Activated naive CD8-positive, alpha-beta T cell treated with anti-CD3 and anti-CD28 coated beads, Interleukin-2, amount 50 U/mL, for 16 hours (primary cell): ENCODE results near the gene ATP8B1.
"Not testable (repeated sequence)": the region's sequence is repeated elsewhere in the genome, so short reads cannot be mapped to it uniquely, and the experiment has no call there.

Experiments
- DNase-seq: peaks from one replicate; pipeline ENCODE4 v3.0.0-alpha.2; 2020; ENCODE audit warnings: low read depth, low spot score

ATP8B1 gene

DNA sequence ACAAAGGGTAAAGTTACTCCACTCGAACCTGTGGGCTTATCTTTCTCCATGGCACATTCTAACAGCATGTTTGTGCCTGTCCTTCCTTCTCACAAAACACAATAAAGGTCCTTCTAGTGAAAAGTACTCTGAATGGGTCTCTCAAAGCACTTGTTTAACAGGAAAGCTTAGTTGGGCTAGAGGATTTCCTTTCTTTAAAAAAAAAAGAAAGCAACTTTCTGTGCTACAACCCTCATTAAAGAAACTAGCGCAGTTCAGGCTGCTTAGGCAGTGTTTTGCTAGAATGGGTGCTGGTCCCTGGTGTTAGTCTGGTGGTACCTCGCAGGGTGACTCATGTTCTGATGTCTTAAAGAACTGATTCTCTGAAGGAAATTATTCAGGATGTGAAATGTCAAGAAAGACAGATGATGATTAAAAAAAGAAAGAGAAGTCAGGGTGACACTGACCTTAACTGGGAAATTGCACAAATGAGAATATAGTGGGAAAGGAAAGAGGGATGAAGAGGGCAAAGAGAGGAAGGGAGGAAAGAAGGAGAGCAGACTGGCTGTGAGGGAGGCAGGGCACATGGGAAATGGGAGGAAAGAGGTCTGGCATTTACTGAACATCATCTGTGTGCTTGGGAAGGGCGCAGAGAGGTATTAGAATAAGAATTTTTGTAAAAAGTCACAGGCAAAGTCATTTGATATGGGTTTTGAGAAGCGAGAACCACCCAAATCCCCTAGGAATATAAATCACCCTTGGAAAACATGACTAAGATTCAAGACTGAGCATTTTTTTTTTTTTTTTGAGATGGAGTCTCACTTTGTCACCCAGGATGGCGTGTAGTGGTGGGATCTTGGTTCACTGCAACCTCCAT is 74.9 kb downstream of the ATP8B1 start:
- DNase-seq: no peak

DNA sequence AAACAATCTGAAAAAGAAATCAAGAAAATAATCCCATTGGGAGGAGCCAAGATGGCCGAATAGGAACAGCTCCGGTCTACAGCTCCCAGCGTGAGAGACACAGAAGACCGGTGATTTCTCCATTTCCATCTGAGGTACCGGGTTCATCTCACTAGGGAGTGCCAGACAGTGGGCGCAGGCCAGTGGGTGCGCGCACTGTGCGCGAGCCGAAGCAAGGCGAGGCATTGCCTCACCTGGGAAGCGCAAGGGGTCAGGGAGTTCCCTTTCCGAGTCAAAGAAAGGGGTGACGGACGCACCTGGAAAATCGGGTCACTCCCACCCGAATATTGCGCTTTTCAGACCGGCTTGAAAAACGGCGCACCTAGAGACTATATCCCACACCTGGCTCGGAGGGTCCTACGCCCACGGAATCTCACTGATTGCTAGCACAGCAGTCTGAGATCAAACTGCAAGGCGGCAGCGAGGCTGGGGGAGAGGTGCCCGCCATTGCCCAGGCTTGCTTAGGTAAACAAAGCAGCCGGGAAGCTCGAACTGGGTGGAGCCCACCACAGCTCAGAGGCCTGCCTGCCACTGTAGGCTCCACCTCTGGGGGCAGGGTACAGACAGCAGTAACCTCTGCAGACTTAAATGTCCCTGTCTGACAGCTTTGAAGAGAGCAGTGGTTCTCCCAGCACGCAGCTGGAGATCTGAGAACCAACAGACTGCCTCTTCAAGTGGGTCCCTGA is 83.7 kb downstream of the ATP8B1 start:
- not testable (repeated sequence) for DNase-seq

DNA sequence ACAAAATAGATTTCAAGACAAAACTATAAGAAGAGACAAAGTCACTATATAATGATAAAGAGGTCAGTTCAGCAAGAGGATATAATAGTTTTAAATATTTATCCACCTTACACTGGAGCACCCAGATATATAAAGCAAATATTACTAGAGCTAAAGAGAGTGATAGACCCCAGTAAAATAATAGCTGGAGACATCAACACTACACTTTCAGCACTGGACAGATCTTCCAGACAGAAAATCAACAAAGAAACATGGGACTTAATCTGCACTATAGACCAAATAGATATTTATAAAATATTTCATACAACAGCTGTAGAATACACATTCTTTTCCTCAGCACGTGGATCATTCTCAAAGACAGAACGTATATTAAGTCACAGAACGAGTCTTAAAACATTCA is 86.6 kb downstream of the ATP8B1 start:
- no peak for DNase-seq

DNA sequence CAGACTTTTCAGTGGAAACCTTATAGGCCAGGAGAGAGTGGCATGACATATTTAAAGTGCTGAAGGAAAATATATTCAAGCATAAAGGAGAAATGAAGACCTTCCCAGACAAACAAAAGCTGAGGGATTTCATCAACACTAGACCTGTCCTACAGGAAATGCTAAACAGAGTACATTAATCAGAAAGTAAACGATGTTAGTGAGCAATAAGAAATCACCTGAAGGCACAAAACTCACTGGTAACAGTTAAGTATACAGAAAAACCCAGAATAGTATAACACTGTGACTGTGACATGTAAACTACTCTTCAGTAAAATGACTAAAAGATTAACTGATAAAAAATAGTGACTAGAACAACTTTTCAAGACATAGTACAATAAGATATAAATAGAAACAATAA is 87.4 kb downstream of the ATP8B1 start:
- no peak for DNase-seq

DNA sequence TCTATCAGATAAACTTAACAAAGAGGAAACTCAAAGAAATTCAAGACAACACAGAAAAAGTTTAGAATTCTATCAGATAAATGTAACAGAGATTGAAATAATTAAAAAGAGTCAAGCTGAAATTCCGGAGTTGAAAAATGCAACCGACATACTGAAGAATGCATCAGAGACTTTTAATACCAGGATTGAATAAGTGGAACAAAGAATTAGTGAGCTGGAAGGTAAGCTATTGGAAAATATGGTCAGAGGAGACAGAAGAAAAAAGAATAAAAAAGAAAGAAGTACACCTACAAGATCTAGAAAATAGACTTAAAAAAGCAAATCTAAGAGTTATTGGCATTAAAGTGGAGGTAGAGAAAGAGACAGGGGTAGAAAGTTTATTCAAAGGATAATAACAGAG is 88.0 kb downstream of the ATP8B1 start:
- no peak for DNase-seq

DNA sequence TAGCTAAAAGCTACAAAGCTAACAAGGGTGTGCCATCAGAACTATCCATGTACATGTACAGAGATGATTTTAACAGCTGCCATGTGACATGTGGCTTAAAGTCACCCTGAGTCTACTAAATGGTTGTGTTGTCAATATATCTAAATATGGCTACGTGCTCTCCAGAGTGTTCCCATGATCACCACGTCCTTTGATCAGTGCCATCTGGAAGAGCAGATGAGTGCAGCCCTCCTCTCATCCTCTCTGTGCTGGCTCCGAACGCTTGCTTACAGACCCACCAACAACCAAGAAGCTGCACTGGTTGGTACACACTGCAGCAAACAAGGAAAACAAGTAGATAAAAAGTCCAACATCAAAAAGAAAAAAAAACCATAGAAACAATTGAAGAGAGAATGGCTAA is 92.9 kb downstream of the ATP8B1 start:
- no peak for DNase-seq

DNA sequence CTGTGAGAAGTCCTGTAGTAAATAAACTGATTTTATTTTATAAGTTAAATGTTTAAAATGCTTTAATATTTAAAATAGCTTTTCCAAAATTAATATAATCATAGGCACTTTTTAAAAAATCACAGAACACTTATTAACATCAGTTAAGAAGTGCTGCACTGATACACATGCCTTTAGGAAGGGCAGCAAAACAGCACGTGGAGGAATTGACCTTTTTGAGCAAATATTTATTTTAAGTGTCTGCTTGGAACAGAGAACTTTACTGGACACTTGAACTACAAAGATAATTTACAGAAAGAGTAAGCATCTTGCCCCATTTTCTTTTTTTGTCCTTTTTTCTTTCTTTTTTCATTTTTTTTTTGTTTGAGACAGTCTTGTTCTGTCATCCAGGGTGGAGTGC is 93.8 kb downstream of the ATP8B1 start:
- no peak for DNase-seq

DNA sequence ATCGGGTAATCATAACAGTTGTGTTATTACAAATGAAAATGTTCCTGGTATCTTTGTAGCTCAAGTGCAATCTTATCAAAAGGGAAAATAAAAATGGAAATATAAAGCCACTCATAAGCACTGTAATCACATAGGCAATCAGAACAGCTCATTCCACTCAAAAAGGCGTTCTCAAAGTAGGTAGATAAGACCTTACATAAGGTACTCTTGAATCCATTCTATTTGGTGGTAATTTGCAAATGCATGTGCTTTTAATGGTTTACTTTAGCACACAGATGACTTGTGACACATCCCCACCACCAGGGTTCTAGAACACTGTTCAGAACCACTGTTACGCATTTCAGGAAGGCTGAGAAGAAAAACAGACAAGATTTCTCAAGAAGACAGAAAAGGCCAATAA is 94.8 kb downstream of the ATP8B1 start:
- no peak for DNase-seq

DNA sequence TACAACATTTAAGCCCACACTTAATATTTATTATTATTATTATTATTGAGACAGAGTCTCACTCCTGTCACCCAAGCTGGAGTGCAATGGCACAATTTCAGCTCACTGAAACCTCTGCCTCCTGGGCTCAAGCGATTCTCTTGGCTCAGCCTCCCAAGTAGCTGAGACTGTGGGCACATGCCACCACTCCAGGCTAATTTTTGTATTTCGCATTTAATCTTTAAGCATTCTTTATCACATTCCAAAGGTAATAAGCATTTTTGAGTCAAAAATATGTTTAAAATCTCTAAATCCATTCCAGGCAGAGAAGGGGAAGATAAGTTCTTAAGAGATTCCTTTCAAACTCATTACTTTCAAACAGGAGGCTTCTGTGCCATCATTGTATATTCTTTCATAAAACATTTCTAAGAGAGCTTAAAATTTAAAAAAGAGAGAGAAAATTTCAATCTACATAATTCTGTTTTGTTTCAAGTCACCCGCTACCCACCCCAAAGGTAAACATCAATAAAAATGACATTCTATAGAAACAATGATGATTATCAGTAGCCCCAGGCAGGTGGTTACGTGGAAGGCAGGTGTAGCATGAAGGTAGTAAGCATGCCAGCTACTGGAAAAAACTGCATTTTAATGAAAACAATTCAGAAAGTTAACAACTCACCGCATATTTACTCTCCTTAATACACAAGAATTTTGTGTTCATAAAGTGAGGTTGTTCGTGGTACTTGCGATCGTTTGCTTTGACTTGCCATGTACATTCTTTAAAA is 97.1 kb downstream of the ATP8B1 start:
- no peak for DNase-seq

DNA sequence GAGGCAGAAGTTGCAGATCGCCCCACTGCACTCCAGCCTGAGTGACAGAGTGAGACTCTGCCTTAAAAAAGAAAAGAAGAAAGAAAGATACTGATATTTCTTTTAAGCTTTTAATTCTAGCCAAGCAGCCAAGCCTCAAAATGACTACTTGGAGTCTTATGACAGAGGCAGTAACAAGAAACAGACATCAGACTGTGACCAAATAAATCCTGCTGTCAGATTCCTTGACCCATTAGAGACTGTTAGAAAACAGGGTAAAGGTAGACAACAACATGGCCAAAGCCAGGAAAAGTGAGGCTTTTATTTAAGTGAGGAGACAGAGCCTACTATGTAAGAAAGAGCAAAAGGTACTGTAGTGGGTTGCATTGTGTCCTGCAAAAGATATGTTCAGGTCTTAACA is 98.1 kb downstream of the ATP8B1 start:
- no peak for DNase-seq

DNA sequence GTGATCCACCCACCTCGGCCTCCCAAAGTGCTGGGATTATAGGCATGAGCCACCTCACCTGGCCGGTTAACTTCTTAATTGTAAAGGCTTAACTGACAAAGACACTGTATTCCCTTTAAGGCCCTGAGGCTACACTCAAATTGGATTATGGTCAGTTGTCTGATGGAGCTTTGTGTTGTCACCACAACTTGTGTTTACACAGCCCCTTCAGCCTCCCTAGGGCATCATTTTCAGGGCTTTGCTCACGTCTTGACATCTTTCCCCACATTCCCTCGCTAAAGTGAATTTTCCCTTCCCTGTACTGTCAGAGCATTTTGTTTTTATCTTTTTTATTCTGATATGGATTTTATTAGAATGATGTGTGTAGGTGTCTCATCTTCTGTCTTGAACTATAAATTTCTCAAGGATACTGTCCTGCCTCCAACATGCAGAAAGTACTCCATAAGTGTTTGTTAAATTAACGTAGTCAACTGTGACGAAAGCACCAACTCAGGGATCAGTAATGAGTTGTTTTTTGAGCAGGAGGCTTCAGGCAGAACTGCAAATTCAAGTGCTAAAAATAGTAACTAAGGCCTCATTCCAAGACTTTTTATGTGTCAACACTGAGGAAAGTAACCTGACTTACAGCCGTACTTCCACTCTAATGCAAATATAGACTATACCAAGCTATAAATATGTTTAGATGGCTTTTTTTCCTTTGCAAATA is 104.4 kb downstream of the ATP8B1 start:
- no peak for DNase-seq

DNA sequence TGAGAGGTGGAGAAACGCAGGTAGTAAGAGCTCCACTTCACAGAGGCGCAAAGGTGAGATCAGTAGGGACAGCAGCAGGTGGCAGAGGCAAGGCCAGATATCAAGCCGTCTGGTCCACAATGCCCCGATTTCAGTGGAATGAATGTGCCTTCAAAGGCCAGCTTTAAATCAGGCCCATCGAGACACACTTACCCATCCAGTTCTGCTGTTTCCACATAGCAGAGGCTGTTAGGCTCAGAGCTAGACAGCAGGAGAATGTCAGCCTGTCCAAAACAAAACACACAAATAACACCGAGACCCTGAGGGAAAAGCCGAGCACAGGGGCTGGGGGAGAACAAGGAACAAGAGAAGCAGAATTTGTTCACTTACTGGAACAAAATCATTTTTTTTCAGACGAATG is 105.7 kb downstream of the ATP8B1 start:
- DNase-seq: no peak

DNA sequence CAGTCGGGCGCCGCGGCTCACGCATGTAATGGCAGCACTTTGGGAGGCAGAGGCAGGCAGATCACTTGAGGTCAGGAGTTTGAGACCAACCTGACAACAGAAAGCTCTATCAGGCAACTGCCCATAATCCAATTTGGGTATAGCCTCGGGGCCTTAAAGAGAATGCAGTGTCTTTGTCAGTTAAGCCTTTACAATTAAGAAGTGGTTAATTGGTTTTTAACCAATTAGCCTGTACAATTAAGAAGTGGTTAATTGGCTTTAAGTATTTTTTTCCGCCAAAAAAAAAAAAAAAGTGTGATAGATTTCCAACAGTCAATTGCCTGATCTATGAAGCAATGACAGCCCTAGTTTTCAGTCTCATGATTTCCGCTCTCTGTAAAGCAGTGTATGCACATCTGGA is 106.8 kb downstream of the ATP8B1 start:
- DNase-seq: no peak

DNA sequence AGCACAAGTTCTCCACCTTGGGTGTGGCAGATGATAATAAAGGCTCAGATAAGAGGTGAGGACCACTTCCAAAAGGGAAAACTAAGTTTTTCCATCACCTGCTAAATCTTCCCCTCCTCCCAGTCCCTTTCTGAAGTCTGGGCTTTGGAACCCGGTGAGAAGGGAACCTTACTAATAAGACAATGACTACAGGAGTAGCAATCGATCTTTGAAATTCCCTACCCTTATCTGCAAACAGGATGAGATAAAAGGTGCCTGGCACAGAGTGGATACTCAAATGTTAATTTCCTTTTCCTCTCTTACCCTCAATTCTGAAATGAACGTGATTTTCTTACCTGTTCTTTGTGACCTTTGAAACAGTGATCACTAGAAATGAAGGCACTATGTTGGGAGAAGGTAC is 111.8 kb downstream of the ATP8B1 start:
- no peak for DNase-seq

DNA sequence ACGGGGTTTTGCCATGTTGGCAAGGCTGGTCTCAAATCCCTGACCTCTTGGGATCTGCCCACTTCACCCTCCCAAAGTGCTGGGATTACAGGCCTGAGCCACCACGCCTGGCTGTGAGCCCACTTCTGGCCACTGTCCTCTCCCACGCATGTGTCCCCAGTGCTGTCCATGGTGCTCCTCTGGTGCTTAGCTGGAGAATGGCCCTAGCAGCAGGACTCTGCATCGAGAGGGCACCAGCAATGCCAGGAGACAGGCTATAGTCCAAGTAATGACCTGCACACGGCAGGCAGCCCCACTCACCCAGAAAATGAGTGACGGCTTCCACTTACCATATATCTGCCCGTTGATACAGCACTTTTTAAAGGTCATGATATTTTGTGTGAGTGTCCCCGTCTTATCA is 115.1 kb downstream of the ATP8B1 start:
- DNase-seq: no peak

DNA sequence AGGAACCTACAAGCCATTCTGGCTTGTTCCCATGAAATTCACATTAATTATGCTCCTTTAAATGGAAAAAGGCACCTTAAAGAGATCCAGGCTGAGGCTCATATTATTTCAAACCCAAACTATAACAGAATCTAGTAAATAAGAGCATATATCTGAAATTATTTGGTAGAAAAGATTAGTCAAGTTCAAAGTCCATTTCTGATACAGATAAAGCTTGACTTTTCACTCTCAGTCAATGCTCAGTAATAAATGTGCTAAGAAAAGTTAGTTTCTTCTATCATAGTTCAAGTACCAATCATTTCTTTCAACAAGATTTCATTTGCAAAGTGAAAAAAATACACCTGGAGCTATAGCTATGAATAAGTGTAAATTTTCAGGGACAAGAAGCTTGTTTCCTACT is 119.6 kb downstream of the ATP8B1 start:
- DNase-seq: no peak

DNA sequence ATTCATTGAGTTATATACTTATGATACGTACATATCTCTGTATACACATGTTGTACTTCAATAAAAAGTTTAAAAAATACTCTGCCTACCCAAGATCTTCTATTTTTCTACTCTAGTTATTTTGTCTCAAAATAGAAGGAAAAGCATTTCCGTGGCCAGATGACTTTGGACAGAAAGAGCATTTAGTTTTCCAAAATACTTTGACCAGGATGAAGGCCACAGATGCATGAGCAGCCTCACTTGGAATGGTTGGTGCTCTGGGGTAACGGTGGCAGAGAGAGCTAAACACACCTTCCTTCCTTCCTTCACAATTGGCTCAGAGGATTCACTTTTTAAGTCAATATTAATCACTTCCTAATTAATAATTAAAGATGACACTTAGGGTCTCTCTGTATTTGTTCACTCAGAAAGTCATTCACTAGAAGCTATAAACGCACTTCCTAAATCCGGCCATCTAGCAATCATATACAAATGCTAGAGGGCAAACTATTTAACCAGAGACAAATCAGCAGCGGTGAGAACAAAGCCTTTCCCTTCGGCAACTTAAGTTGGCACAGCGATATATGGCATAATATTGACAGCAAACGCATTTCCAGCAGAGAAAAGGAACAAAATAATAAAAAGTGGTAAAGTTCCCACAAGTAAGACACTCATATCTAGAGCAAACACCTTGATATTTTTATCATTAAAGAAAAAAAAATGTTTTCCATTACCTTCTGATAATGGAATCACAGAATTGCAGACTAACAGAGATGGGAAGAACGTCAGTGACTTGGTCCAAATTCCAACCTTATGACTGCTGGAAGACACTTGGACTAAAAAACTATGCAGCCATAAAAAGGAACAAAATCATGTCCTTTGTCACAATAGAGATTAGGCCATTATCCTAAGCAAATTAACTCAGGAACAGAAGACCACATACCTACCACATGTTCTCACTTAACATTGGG is 125.6 kb downstream of the ATP8B1 start:
- DNase-seq: no peak

DNA sequence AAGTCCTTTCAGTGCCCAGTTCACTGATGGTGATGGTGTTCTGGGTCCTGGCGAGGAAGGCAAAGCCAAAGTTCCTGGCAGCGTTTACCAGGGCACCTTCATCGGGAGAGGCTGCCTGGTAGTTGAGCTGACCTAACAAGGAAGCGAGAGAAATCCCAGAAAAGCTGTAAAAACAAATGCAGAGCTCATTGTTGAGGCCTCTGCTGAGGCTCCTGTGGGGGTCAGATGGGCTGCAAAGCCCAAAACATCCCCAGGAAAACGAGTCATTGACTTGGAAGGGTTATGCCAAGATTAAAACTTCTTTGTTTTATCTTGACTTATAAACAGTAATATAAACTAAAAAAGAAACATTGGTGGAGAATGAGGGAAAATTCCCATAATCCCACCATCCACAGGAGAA is 128.2 kb downstream of the ATP8B1 start:
- DNase-seq: no peak

DNA sequence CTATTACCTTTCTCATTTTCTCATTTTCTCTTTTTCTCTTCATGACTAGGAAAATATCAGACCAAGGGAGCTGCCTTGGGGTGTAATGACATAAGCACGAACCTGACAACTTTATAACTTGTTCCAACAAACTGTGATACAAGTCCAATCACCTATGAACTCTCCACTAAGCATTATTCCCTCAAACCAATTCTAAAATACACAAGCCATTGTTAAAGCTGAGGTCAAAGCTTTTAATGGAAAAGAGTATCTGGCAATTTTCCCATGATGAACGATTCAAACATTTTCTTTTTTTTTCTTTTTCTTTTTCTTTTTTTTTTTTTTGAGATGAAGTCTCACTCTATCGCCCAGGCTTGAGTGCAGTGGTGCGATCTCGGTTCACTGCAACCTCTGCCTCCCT is 133.1 kb downstream of the ATP8B1 start:
- no peak for DNase-seq

DNA sequence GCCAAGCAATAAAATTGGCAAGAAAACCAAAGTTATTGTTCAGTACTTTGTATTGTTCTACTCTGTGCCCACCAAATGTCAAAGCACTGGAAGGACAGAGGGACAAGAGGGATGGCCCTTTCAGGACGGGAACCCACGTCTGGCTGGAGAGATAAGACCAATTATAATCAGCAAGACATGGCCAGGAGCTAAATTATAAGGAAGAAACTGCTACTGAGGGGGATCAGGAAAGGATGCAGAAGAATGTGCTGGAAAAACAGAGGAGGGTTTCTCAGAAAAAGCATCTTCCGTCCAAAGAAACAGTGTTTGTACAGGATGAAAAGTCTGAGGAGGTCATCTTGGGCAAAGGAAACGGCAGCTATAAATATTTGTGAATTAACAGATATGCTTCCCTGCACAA is 135.1 kb downstream of the ATP8B1 start:
- DNase-seq: no peak
